Mesendoderm (in vitro differentiated cells): Measurements from ENCODE around the gene SEC61A1.

Experiments
- DNase-seq: peaks from one replicate; pipeline ENCODE4 v3.0.0; 2013
- H2AK5ac ChIP-seq: 2 replicates; pipeline ENCODE4 v1.6.1; 2013; ENCODE audit warnings: low read length, inconsistent platforms
- H2BK120ac ChIP-seq: 2 replicates; pipeline ENCODE4 v1.6.1; 2013; ENCODE audit warnings: low read depth, mild to moderate bottlenecking, low read length, moderate library complexity, mixed read lengths
- H2BK15ac ChIP-seq: replicated peaks from 2 replicates; pipeline ENCODE4 v1.6.1; 2013; ENCODE audit warnings: low read depth, mild to moderate bottlenecking, moderate library complexity
- H2BK5ac ChIP-seq: 2 replicates; pipeline ENCODE4 v1.6.1; 2013; ENCODE audit warnings: low read length, inconsistent platforms
- H3K18ac ChIP-seq: 2 replicates; pipeline ENCODE4 v1.6.1; 2013; ENCODE audit warnings: mild to moderate bottlenecking, low read length, mixed read lengths
- H3K23ac ChIP-seq: one replicate; pipeline ENCODE4 v1.6.1; 2013; ENCODE audit warnings: low read length
- H3K27ac ChIP-seq: 2 replicates; pipeline ENCODE4 v1.5.1; 2013; ENCODE audit warnings: low read depth, mild to moderate bottlenecking, inconsistent platforms, low read length, moderate library complexity
- H3K27me3 ChIP-seq: 2 replicates; pipeline ENCODE4 v1.6.1; 2013; ENCODE audit warnings: low read length, control low read depth, mild to moderate bottlenecking, inconsistent platforms; ENCODE audit not compliant: insufficient read depth, poor library complexity
- H3K36me3 ChIP-seq: 2 replicates; pipeline ENCODE4 v1.6.1; 2013; ENCODE audit warnings: low read length, inconsistent platforms; ENCODE audit not compliant: control insufficient read depth, insufficient read depth
- H3K4ac ChIP-seq: one replicate; pipeline ENCODE4 v1.6.1; 2013; ENCODE audit warnings: low read depth, mild to moderate bottlenecking, low read length, moderate library complexity
- H3K4me1 ChIP-seq: 2 replicates; pipeline ENCODE4 v1.6.1; 2013; ENCODE audit warnings: low read depth, low read length, inconsistent platforms; ENCODE audit not compliant: control insufficient read depth
- H3K4me2 ChIP-seq: 2 replicates; pipeline ENCODE4 v1.6.1; 2013; ENCODE audit warnings: low read length
- H3K4me3 ChIP-seq: 2 replicates; pipeline ENCODE4 v1.5.1; 2013; ENCODE audit warnings: mild to moderate bottlenecking, low read length
- H3K56ac ChIP-seq: one replicate; pipeline ENCODE4 v1.6.1; 2013; ENCODE audit warnings: low read length
- H3K79me1 ChIP-seq: 2 replicates; pipeline ENCODE4 v1.6.1; 2013; ENCODE audit warnings: low read length, inconsistent platforms
- H3K79me2 ChIP-seq: 2 replicates; pipeline ENCODE4 v1.6.1; 2013; ENCODE audit warnings: mild to moderate bottlenecking, low read length; ENCODE audit not compliant: control insufficient read depth, insufficient read depth
- H3K9ac ChIP-seq: 2 replicates; pipeline ENCODE4 v1.6.1; 2013; ENCODE audit warnings: low read length, inconsistent platforms
- H4K5ac ChIP-seq: one replicate; pipeline ENCODE4 v1.6.1; 2013; ENCODE audit warnings: low read length
- H4K8ac ChIP-seq: one replicate; pipeline ENCODE4 v1.6.1; 2013; ENCODE audit warnings: low read depth, mild to moderate bottlenecking, control low read depth, low read length, moderate library complexity
- WGBS: extraction: QIAGEN DNeasy Blood & Tissue Kit; methylation state at CpG from one replicate; pipeline ENCODE4 v1.1.7; 2013; ENCODE audit warnings: low lambda C conversion rate, missing lambda C conversion rate; ENCODE audit not compliant: insufficient coverage; ENCODE audit errors: extremely low coverage; 5-methylcytosine and 5-hydroxymethylcytosine counted together

The SEC61A1 gene

GRCh38 chr3:128068156-128068620, 16.0 kb downstream of the SEC61A1 start:
- H3K4me1 ChIP-seq = no peaks in the 10 kb centered on the region
- no peak overlapping the region for H3K23ac ChIP-seq
- H3K4me2 ChIP-seq = no peak overlapping the region
- H3K79me2 ChIP-seq = no peaks in the 10 kb centered on the region
- H3K27me3 ChIP-seq = no peaks in the 10 kb centered on the region
- no peak overlapping the region for H4K8ac ChIP-seq
- no peak overlapping the region for H3K56ac ChIP-seq
- peaks cover 3% of the 10 kb centered on the region for H3K79me1 ChIP-seq
- H3K9ac ChIP-seq = no peak overlapping the region
- H3K4ac ChIP-seq = no peak overlapping the region
- H2BK15ac ChIP-seq = no peak overlapping the region
- H2AK5ac ChIP-seq = no peak overlapping the region
- no CpG with 5 or more reads among the region's 8 CpGs for WGBS
- peak; percentile 72 for DNase-seq
- H2BK5ac ChIP-seq = no peak overlapping the region
- no peak overlapping the region for H4K5ac ChIP-seq
- peaks cover 38% of the 10 kb centered on the region for H3K36me3 ChIP-seq
- no peak overlapping the region for H3K4me3 ChIP-seq
- H3K27ac ChIP-seq = no peak overlapping the region
- no peak overlapping the region for H2BK120ac ChIP-seq
- H3K18ac ChIP-seq = no peak overlapping the region

- H3K4me1 ChIP-seq = no peaks in the 10 kb centered on the region
- H3K4ac ChIP-seq = no peak overlapping the region
- no peak overlapping the region for H2BK5ac ChIP-seq
- no peak overlapping the region for H4K8ac ChIP-seq
- no peak overlapping the region for H3K4me3 ChIP-seq
- no peak overlapping the region for H3K27ac ChIP-seq
- no peak overlapping the region for H3K23ac ChIP-seq
- H3K9ac ChIP-seq = no peak overlapping the region
- no peak overlapping the region for H3K56ac ChIP-seq
- no peak for DNase-seq
- H2BK120ac ChIP-seq = no peak overlapping the region
- WGBS = no CpG with 5 or more reads among the region's 15 CpGs
- H4K5ac ChIP-seq = no peak overlapping the region
- no peak overlapping the region for H2AK5ac ChIP-seq
- peaks cover 38% of the 10 kb centered on the region for H3K36me3 ChIP-seq
- no peak overlapping the region for H2BK15ac ChIP-seq
- peaks cover 3% of the 10 kb centered on the region for H3K79me1 ChIP-seq
- H3K79me2 ChIP-seq = no peaks in the 10 kb centered on the region
- no peak overlapping the region for H3K4me2 ChIP-seq
- H3K27me3 ChIP-seq = no peaks in the 10 kb centered on the region
- no peak overlapping the region for H3K18ac ChIP-seq
Observed at GRCh38 chr3:128069271-128069670, 17.0 kb downstream of the SEC61A1 start.

- no peaks in the 10 kb centered on the region for H3K4me1 ChIP-seq
- no peaks in the 10 kb centered on the region for H3K79me2 ChIP-seq
- no peaks in the 10 kb centered on the region for H3K27me3 ChIP-seq
- H4K5ac ChIP-seq = no peak overlapping the region
- H4K8ac ChIP-seq = no peak overlapping the region
- no peak overlapping the region for H3K18ac ChIP-seq
- H2BK5ac ChIP-seq = no peak overlapping the region
- no peak overlapping the region for H3K4ac ChIP-seq
- WGBS = no CpG with 5 or more reads among the region's 13 CpGs
- H3K27ac ChIP-seq = no peak overlapping the region
- no peak overlapping the region for H3K56ac ChIP-seq
- no peak overlapping the region for H3K4me2 ChIP-seq
- H2AK5ac ChIP-seq = no peak overlapping the region
- peaks cover 3% of the 10 kb centered on the region for H3K79me1 ChIP-seq
- H3K36me3 ChIP-seq = peaks cover 32% of the 10 kb centered on the region
- H2BK120ac ChIP-seq = no peak overlapping the region
- H3K4me3 ChIP-seq = no peak overlapping the region
- DNase-seq = no peak
- H3K23ac ChIP-seq = no peak overlapping the region
- H3K9ac ChIP-seq = no peak overlapping the region
- no peak overlapping the region for H2BK15ac ChIP-seq
Observed at GRCh38 chr3:128070898-128071591, 18.8 kb downstream of the SEC61A1 start.

- Histone ChIP-seq H3K56ac (no peak overlapping the region), H3K23ac (no peak overlapping the region), H3K4me2 (no peak overlapping the region), H2AK5ac (no peak overlapping the region), H4K5ac (no peak overlapping the region), H3K4me1 (no peaks in the 10 kb centered on the region), H3K36me3 (peaks cover 31% of the 10 kb centered on the region), H3K4me3 (no peak overlapping the region), H4K8ac (no peak overlapping the region), H3K79me1 (peaks cover 3% of the 10 kb centered on the region), H3K27me3 (no peaks in the 10 kb centered on the region), H3K27ac (no peak overlapping the region), H3K9ac (no peak overlapping the region), H3K18ac (no peak overlapping the region), H2BK120ac (no peak overlapping the region), H2BK15ac (no peak overlapping the region), H2BK5ac (no peak overlapping the region), H3K79me2 (no peaks in the 10 kb centered on the region), H3K4ac (no peak overlapping the region)
- WGBS = no CpG with 5 or more reads among the region's 11 CpGs
- DNase-seq = no peak
Observed at GRCh38 chr3:128071771-128072453, 19.7 kb downstream of the SEC61A1 start.

GRCh38 chr3:128072454-128073184, 20.4 kb downstream of the SEC61A1 start:
- no peaks in the 10 kb centered on the region for H3K27me3 ChIP-seq
- H3K4ac ChIP-seq = no peak overlapping the region
- H4K5ac ChIP-seq = no peak overlapping the region
- no peak overlapping the region for H3K27ac ChIP-seq
- no peak overlapping the region for H4K8ac ChIP-seq
- peaks cover 25% of the 10 kb centered on the region for H3K36me3 ChIP-seq
- peaks cover 3% of the 10 kb centered on the region for H3K79me1 ChIP-seq
- H3K4me2 ChIP-seq = no peak overlapping the region
- H3K56ac ChIP-seq = no peak overlapping the region
- no peak overlapping the region for H3K4me3 ChIP-seq
- H2BK120ac ChIP-seq = no peak overlapping the region
- H3K23ac ChIP-seq = no peak overlapping the region
- no peak overlapping the region for H2BK5ac ChIP-seq
- H3K4me1 ChIP-seq = no peaks in the 10 kb centered on the region
- H2BK15ac ChIP-seq = no peak overlapping the region
- no peak for DNase-seq
- H2AK5ac ChIP-seq = no peak overlapping the region
- no peaks in the 10 kb centered on the region for H3K79me2 ChIP-seq
- no CpG with 5 or more reads among the region's 13 CpGs for WGBS
- H3K9ac ChIP-seq = no peak overlapping the region
- no peak overlapping the region for H3K18ac ChIP-seq
